HepG2 (cell line): ENCODE results near the gene MIF4GD. TPM values are rescaled to one million over a fixed set of nuclear protein-coding genes. Genes with fewer than 3 reads are reported as not detected.

ENCODE experiments used
- GATA4 ChIP-seq: sonication (generic); IDR thresholded peaks from 2 replicates; pipeline ENCODE4 v1.6.1; 2016; ENCODE audit warnings: antibody characterized with exemption, low read depth, borderline replicate concordance
- GATAD1 ChIP-seq: IDR thresholded peaks from 2 replicates; pipeline ENCODE4 v1.6.1; 2016; ENCODE audit warnings: missing genetic modification reagents, missing compliant biosample characterization
- KDM1A ChIP-seq: IDR thresholded peaks from 2 replicates; pipeline ENCODE4 v1.6.1; 2016; ENCODE audit warnings: missing compliant biosample characterization
- NCOA2 ChIP-seq: sonication (generic); formaldehyde crosslinking; IDR thresholded peaks from 2 replicates; pipeline ENCODE4 v1.8.0; 2022; ENCODE audit warnings: inconsistent platforms
- NONO ChIP-seq, 2 experiments: fragments of 450-650 bp in 1 of 2; sonication (generic) in 1 of 2; formaldehyde crosslinking in 1 of 2; IDR thresholded peaks in 1 of 2; conservative IDR thresholded peaks in 1 of 2; 2 replicates each; pipeline versions ENCODE4 v1.6.1 to v1.8.0; 2017 to 2022; ENCODE audit warnings: mild to moderate bottlenecking in 1 of 2, missing genetic modification reagents in 1 of 2, moderate library complexity in 1 of 2
- NR2F1 ChIP-seq, 2 experiments: fragments of 450-650 bp in 1 of 2; formaldehyde crosslinking in 1 of 2; IDR thresholded peaks; 2 replicates each; pipeline versions ENCODE4 v1.5.0 to v1.6.1; 2016 to 2020; ENCODE audit warnings: mild to moderate bottlenecking in 1 of 2, missing compliant biosample characterization in 1 of 2, missing genetic modification reagents in 1 of 2, moderate library complexity in 1 of 2
- NR2F2 ChIP-seq: IDR thresholded peaks from 2 replicates; pipeline ENCODE4 v1.6.1; 2012; ENCODE audit warnings: low read depth, inconsistent platforms, borderline replicate concordance
- PATZ1 ChIP-seq: sonication (generic); formaldehyde crosslinking; IDR thresholded peaks from 2 replicates; pipeline ENCODE4 v1.4.0; 2020; ENCODE audit warnings: missing genetic modification reagents
- TAF1 ChIP-seq: sonication (generic); formaldehyde crosslinking; IDR thresholded peaks from 2 replicates; pipeline ENCODE4 v1.4.0; 2020; ENCODE audit warnings: missing genetic modification reagents
- ZC3H4 ChIP-seq: sonication (generic); formaldehyde crosslinking; IDR thresholded peaks from 2 replicates; pipeline ENCODE4 v1.4.0; 2020; ENCODE audit warnings: missing genetic modification reagents, borderline replicate concordance
- ZNF20 ChIP-seq: sonication (generic); formaldehyde crosslinking; IDR thresholded peaks from 2 replicates; pipeline ENCODE4 v1.4.0; 2020; ENCODE audit warnings: mild to moderate bottlenecking, moderate library complexity, missing genetic modification reagents
- ZNF207 ChIP-seq: fragments of 450-650 bp; IDR thresholded peaks from 2 replicates; pipeline ENCODE4 v1.6.1; 2016; ENCODE audit warnings: antibody characterized with exemption, borderline replicate concordance
- ZNF224 ChIP-seq: sonication (generic); formaldehyde crosslinking; IDR thresholded peaks from 2 replicates; pipeline ENCODE4 v1.5.0; 2020; ENCODE audit warnings: mild to moderate bottlenecking, missing genetic modification reagents
- ZNF44 ChIP-seq: sonication (generic); formaldehyde crosslinking; IDR thresholded peaks from 2 replicates; pipeline ENCODE4 v1.5.1; 2020; ENCODE audit warnings: mild to moderate bottlenecking, missing genetic modification reagents
- ZNF770 ChIP-seq: sonication (generic); formaldehyde crosslinking; IDR thresholded peaks from 2 replicates; pipeline ENCODE4 v1.5.0; 2020; ENCODE audit warnings: mild to moderate bottlenecking, missing genetic modification reagents
- ZNF83 ChIP-seq: sonication (generic); formaldehyde crosslinking; IDR thresholded peaks from 2 replicates; pipeline ENCODE4 v1.4.0; 2020; ENCODE audit warnings: missing genetic modification reagents, mild to moderate bottlenecking, borderline replicate concordance
- polyA plus RNA-seq, 8 experiments: library from polyadenylated mRNA; depleted of rRNA in 3 of 8; stranded (reverse) in 7 of 8; unstranded in 1 of 8; fragments of >200 nt; fragmentation: Illumina TruSeq in 4 of 8; extraction: Trizol in 4 of 8; gene quantifications; 2 replicates each; pipeline versions ENCODE4 v1.2.1 to v1.2.3, GENCODE V29; 2011 to 2016; ENCODE audit warnings: low read depth in 4 of 8, missing spikeins in 1 of 8, mixed read lengths in 1 of 8; ENCODE audit not compliant: insufficient read depth in 1 of 8
- total RNA-seq, 5 experiments: library from RNA; depleted of rRNA; stranded (reverse); fragments of >200 nt; fragmentation: Illumina TruSeq; extraction: Trizol; gene quantifications; 2 replicates each; pipeline ENCODE4 v1.2.3, GENCODE V29; 2016; ENCODE audit warnings: low read depth in 1 of 5
- TF ChIP-seq, protein P1 (sequence below): sonication (generic); formaldehyde crosslinking; IDR thresholded peaks from 2 replicates; pipeline ENCODE4 v1.4.0; 2020; ENCODE audit warnings: missing genetic modification reagents
- TF ChIP-seq, protein P2 (sequence below): sonication (generic); formaldehyde crosslinking; IDR thresholded peaks from 2 replicates; pipeline ENCODE4 v1.4.0; 2020; ENCODE audit warnings: missing genetic modification reagents

The MIF4GD gene
- total and polyA plus RNA-seq, 2 of the 13 experiments (the other 11 are each of a cell fraction or from before 2014, with no cell fraction given): 14.0 to 28.0 TPM

- TF ChIP-seq, protein P1, sequence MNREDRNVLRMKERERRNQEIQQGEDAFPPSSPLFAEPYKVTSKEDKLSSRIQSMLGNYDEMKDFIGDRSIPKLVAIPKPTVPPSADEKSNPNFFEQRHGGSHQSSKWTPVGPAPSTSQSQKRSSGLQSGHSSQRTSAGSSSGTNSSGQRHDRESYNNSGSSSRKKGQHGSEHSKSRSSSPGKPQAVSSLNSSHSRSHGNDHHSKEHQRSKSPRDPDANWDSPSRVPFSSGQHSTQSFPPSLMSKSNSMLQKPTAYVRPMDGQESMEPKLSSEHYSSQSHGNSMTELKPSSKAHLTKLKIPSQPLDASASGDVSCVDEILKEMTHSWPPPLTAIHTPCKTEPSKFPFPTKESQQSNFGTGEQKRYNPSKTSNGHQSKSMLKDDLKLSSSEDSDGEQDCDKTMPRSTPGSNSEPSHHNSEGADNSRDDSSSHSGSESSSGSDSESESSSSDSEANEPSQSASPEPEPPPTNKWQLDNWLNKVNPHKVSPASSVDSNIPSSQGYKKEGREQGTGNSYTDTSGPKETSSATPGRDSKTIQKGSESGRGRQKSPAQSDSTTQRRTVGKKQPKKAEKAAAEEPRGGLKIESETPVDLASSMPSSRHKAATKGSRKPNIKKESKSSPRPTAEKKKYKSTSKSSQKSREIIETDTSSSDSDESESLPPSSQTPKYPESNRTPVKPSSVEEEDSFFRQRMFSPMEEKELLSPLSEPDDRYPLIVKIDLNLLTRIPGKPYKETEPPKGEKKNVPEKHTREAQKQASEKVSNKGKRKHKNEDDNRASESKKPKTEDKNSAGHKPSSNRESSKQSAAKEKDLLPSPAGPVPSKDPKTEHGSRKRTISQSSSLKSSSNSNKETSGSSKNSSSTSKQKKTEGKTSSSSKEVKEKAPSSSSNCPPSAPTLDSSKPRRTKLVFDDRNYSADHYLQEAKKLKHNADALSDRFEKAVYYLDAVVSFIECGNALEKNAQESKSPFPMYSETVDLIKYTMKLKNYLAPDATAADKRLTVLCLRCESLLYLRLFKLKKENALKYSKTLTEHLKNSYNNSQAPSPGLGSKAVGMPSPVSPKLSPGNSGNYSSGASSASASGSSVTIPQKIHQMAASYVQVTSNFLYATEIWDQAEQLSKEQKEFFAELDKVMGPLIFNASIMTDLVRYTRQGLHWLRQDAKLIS (CRISPR knock-in tag): no peak
- TF ChIP-seq GATA4 (no peak; the same call in 1 of the 2 replicates), ZNF83 (CRISPR knock-in tag) (no peak), TAF1 (CRISPR knock-in tag) (peak; percentile 23; the same call in 1 of the 2 replicates), ZNF44 (CRISPR knock-in tag) (no peak), PATZ1 (CRISPR knock-in tag) (peak; percentile 81; the same call in 1 of the 2 replicates), ZNF20 (CRISPR knock-in tag) (no peak), ZNF207 (no peak), NCOA2 (CRISPR knock-in tag) (no peak), GATAD1 (CRISPR knock-in tag) (peak; percentile 78), ZNF770 (CRISPR knock-in tag) (no peak), ZNF224 (CRISPR knock-in tag) (peak; percentile 53; the same call in 1 of the 2 replicates), ZC3H4 (0 out of 2 replicates have a peak, but pooled peaks have one; percentile 41), NONO (IDR thresholded peaks at IDR 0.05) (no peak), NONO (CRISPR knock-in tag; conservative IDR thresholded peaks at IDR 0.05) (0 out of 2 replicates have a peak, but pooled peaks have one; percentile 28), NR2F1 (CRISPR knock-in tag; IDR thresholded peaks at IDR 0.05) (no peak), KDM1A (CRISPR knock-in tag) (no peak), NR2F2 (no peak)
- TF ChIP-seq, protein P2, sequence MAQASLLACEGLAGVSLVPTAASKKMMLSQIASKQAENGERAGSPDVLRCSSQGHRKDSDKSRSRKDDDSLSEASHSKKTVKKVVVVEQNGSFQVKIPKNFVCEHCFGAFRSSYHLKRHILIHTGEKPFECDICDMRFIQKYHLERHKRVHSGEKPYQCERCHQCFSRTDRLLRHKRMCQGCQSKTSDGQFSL (CRISPR knock-in tag): no peak
Observed at GRCh38 chr17:75270218-75270965, 639 bp downstream of the MIF4GD start (continued).
